Sigmoid colon (tissue), 4 donors: ENCODE measurements around the gene RMND1.

ENCODE experiments used
- CTCF ChIP-seq, 4 experiments: fragments of 450-650 bp in 3 of 4; fragments of 200-600 bp in 1 of 4; IDR thresholded peaks; one replicate each; pipeline ENCODE4 v1.5.1; 2016 to 2019; ENCODE audit warnings: antibody characterized with exemption in 4 of 4, mild to moderate bottlenecking in 3 of 4, moderate library complexity in 2 of 4
- EP300 ChIP-seq, 4 donors: sonication (generic); formaldehyde crosslinking; IDR thresholded peaks; one replicate each; pipeline ENCODE4 v1.6.1; 2017; ENCODE audit warnings: antibody characterized with exemption in 4 of 4
- POLR2A ChIP-seq, 2 donors: fragments of 450-650 bp; IDR thresholded peaks; one replicate each; pipeline ENCODE4 v1.6.1; 2016; ENCODE audit warnings: antibody characterized with exemption in 2 of 2, mild to moderate bottlenecking in 2 of 2, moderate library complexity in 2 of 2
- POLR2AphosphoS5 ChIP-seq, 4 donors: sonication (generic); formaldehyde crosslinking; IDR thresholded peaks; one replicate each; pipeline ENCODE4 v1.6.1; 2017; ENCODE audit warnings: antibody characterized with exemption in 4 of 4

GRCh38 chr6:151432651-151433050 lies 19.3 kb downstream of the RMND1 start:
- no peak for TF ChIP-seq CTCF (IDR thresholded peaks at IDR 0.05)
- TF ChIP-seq POLR2A (IDR thresholded peaks at IDR 0.05) = no peak
- no peak for TF ChIP-seq EP300 (IDR thresholded peaks at IDR 0.05)
- TF ChIP-seq POLR2AphosphoS5 (IDR thresholded peaks at IDR 0.05) = no peak
